GM19239 (cell line): Measurements from ENCODE around the gene SLCO3A1.

Experiments
- DNase-seq: peaks from one replicate; pipeline ENCODE4 v3.0.0; 2011; ENCODE audit warnings: low spot score; ENCODE audit not compliant: insufficient read length
- FAIRE-seq: peaks from 2 replicates; lab custom pipeline; 2011; peaks lifted over from hg19 to GRCh38; lab: Jason Lieb, UNC

Gene SLCO3A1

GRCh38 chr15:91929509-91929908, 76.0 kb downstream of the SLCO3A1 start:
- DNase-seq (no peak), FAIRE-seq (no peak)

GRCh38 chr15:91930092-91930491, 76.6 kb downstream of the SLCO3A1 start:
- DNase-seq (no peak), FAIRE-seq (no peak)

- FAIRE-seq = no peak
- DNase-seq = no peak
These were observed 82.8 kb downstream of the SLCO3A1 start for GRCh38 chr15:91936182-91936775.

GRCh38 chr15:91936927-91937326, 83.4 kb downstream of the SLCO3A1 start:
- FAIRE-seq (no peak), DNase-seq (no peak)

GRCh38 chr15:91938136-91938535, 84.6 kb downstream of the SLCO3A1 start:
- FAIRE-seq = no peak
- DNase-seq = no peak

GRCh38 chr15:91939403-91939831, 85.9 kb downstream of the SLCO3A1 start:
- DNase-seq (no peak), FAIRE-seq (no peak)

- no peak for FAIRE-seq
- no peak for DNase-seq
These were observed 87.2 kb downstream of the SLCO3A1 start for GRCh38 chr15:91940496-91941381.

- no peak for FAIRE-seq
- no peak for DNase-seq
These were observed 88.6 kb downstream of the SLCO3A1 start for GRCh38 chr15:91941871-91942658.

- no peak for FAIRE-seq
- DNase-seq = no peak
These were observed 89.3 kb downstream of the SLCO3A1 start for GRCh38 chr15:91942720-91943394.

GRCh38 chr15:91944331-91944730, 90.8 kb downstream of the SLCO3A1 start:
- DNase-seq = no peak
- no peak for FAIRE-seq

- no peak for FAIRE-seq
- DNase-seq = no peak
These were observed 91.9 kb downstream of the SLCO3A1 start for GRCh38 chr15:91945385-91945784.

GRCh38 chr15:91946075-91946474, 92.6 kb downstream of the SLCO3A1 start:
- DNase-seq (no peak), FAIRE-seq (no peak)

- DNase-seq (no peak), FAIRE-seq (no peak)
These were observed 93.2 kb downstream of the SLCO3A1 start for GRCh38 chr15:91946581-91947292.

- DNase-seq = no peak
- no peak for FAIRE-seq
These were observed 93.8 kb downstream of the SLCO3A1 start for GRCh38 chr15:91947293-91947679.

GRCh38 chr15:91947683-91948608, 94.4 kb downstream of the SLCO3A1 start:
- FAIRE-seq = no peak
- DNase-seq = no peak

GRCh38 chr15:91949361-91949760, 95.9 kb downstream of the SLCO3A1 start:
- FAIRE-seq = no peak
- no peak for DNase-seq

GRCh38 chr15:91950054-91950453, 96.5 kb downstream of the SLCO3A1 start:
- DNase-seq (no peak), FAIRE-seq (no peak)

GRCh38 chr15:91950631-91951329, 97.3 kb downstream of the SLCO3A1 start:
- no peak for DNase-seq

More at GRCh38 chr15:91950631-91951329, 97.3 kb downstream of the SLCO3A1 start:
- no peak for FAIRE-seq
